AG04450 (cell line): Measurements from ENCODE around the gene GNAL. TPM values are rescaled to one million over a fixed set of nuclear protein-coding genes. Genes with fewer than 3 reads are reported as not detected.

Experiments used
- CTCF ChIA-PET: fragments of 300-600, 350-600 bp; formaldehyde crosslinking; extraction: SDS; loops from one replicate; lab custom pipeline; 2022; ENCODE audit warnings: antibody characterized with exemption, inconsistent platforms; lab: Charles Lee
- POLR2A ChIA-PET: fragments of 350-600 bp; formaldehyde crosslinking; extraction: SDS; loops from one replicate; lab custom pipeline; 2021; ENCODE audit warnings: antibody characterized with exemption, inconsistent platforms; lab: Yijun Ruan, JAX
- DNase-seq: peaks from one replicate; pipeline ENCODE4 v3.0.0-alpha.2; 2011; ENCODE audit warnings: low read depth, low spot score
- H3K27ac ChIP-seq: one replicate; pipeline ENCODE4 v1.5.1; 2012; ENCODE audit warnings: low read depth, low read length, control low read depth
- H3K27me3 ChIP-seq: one replicate; pipeline ENCODE4 v1.6.0; 2012; ENCODE audit warnings: low read length; ENCODE audit not compliant: control insufficient read depth, insufficient read depth
- H3K4me3 ChIP-seq: 2 replicates; pipeline ENCODE4 v1.5.1; 2011; ENCODE audit warnings: mild to moderate bottlenecking, low read depth, low read length, control low read depth
- H3K9me3 ChIP-seq: 2 replicates; pipeline ENCODE4 v1.5.1; 2012; ENCODE audit warnings: low read length; ENCODE audit not compliant: control insufficient read depth, insufficient read depth
- CTCF ChIP-seq: IDR thresholded peaks from 2 replicates; pipeline ENCODE4 v1.5.1; 2011; ENCODE audit warnings: low read depth, low read length, control low read depth, inconsistent platforms
- polyA plus RNA-seq: library from polyadenylated mRNA; depleted of rRNA; stranded (reverse); fragments of >200 nt; gene quantifications from 2 replicates; pipeline ENCODE4 v1.2.3, GENCODE V29; 2011

Gene GNAL
- polyA plus RNA-seq, 1 experiment: 0.51 TPM

- Histone ChIP-seq H3K9me3 (no peaks in the 10 kb centered on the region), H3K27ac (no peak overlapping the region), H3K27me3 (peaks cover 5% of the 10 kb centered on the region), H3K4me3 (no peak overlapping the region)
- ChIA-PET POLR2A (no interaction called here), CTCF (no interaction called here)
- TF ChIP-seq CTCF: no peak
- no peak for DNase-seq
Observed at GRCh38 chr18:11784674-11785304, 95.7 kb downstream of the GNAL start.

GRCh38 chr18:11785444-11786055, 96.5 kb downstream of the GNAL start:
- H3K27me3 ChIP-seq: peaks cover 5% of the 10 kb centered on the region
- no peaks in the 10 kb centered on the region for H3K9me3 ChIP-seq
- CTCF ChIA-PET: no interaction called here
- no peak overlapping the region for H3K27ac ChIP-seq
- TF ChIP-seq CTCF: no peak
- POLR2A ChIA-PET: no interaction called here
- no peak overlapping the region for H3K4me3 ChIP-seq
- DNase-seq: no peak

- Histone ChIP-seq H3K9me3 (no peaks in the 10 kb centered on the region), H3K27me3 (peaks cover 3% of the 10 kb centered on the region), H3K27ac (no peak overlapping the region), H3K4me3 (no peak overlapping the region)
- no peak for DNase-seq
- CTCF ChIA-PET: interaction anchor here (1.4 to 2.0 kb wide), 3 partner anchors 57 to 249 kb away, joined by 5 to 7 read pairs (median 5); no protein-coding TSS in a partner anchor
- POLR2A ChIA-PET: interaction anchor here (0.6 to 1.2 kb wide), 3 partner anchors 10 to 474 kb away, joined by 3 to 6 read pairs (median 4); no protein-coding TSS in a partner anchor
- no peak for TF ChIP-seq CTCF
Observed at GRCh38 chr18:11789716-11790510, 100.8 kb downstream of the GNAL start.

- TF ChIP-seq CTCF: no peak
- no peak for DNase-seq
- no peaks in the 10 kb centered on the region for H3K27me3 ChIP-seq
- H3K4me3 ChIP-seq: no peak overlapping the region
- H3K27ac ChIP-seq: no peak overlapping the region
- ChIA-PET CTCF (interaction anchor here (0.5 to 2.0 kb wide), 2 partner anchors 189 to 248 kb away, joined by 3 to 5 read pairs; no protein-coding TSS in a partner anchor), POLR2A (no interaction called here)
- H3K9me3 ChIP-seq: no peaks in the 10 kb centered on the region
Observed at GRCh38 chr18:11791131-11791530, 102.1 kb downstream of the GNAL start.

GRCh38 chr18:11792632-11793031, 103.6 kb downstream of the GNAL start:
- TF ChIP-seq CTCF: no peak
- Histone ChIP-seq H3K27ac (no peak overlapping the region), H3K27me3 (no peaks in the 10 kb centered on the region), H3K9me3 (no peaks in the 10 kb centered on the region), H3K4me3 (no peak overlapping the region)
- no peak for DNase-seq
- CTCF ChIA-PET: no interaction called here
- POLR2A ChIA-PET: no interaction called here
